SH-SY5Y (cell line): ENCODE data around the gene CLK2.

ENCODE experiments used
- GATA2 ChIP-seq: IDR thresholded peaks from 2 replicates; pipeline ENCODE4 v1.6.1; 2011; ENCODE audit warnings: mild to moderate bottlenecking, low read depth, low read length
- GATA3 ChIP-seq: IDR thresholded peaks from 2 replicates; pipeline ENCODE4 v1.6.1; 2011; ENCODE audit warnings: low read depth, mild to moderate bottlenecking, low read length, moderate library complexity

DNA sequence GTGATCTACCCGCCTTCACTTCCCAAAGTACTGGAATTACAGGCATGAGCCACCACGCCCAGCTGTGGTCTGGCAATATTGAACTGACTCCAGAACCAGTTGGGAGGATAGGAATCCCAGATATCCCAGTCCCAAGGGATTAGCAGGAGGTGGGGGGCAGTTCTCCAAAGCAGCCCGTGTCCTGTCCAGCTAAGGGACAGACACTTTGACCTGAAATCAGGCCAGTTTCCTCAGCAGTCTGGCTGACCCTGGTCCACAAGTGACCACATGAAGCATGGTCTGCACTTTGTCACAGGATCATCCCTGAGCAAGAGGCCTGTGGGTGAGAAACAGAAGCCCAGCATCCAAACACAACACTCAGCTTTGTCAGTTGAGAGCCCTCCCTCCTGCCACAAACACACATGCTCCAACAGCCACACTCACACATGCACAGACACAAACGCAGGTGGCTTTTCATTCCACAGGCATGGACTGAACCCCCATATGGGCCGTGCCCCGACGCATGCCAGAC lies 32.6 kb upstream of the CLK2 start:
- TF ChIP-seq GATA3: no peak
- TF ChIP-seq GATA2: no peak
